T1000 (cell line): ENCODE data around the gene ZNRF2.
"Not testable (repeated sequence)": the region's sequence is repeated elsewhere in the genome, so short reads cannot be mapped to it uniquely, and the experiment has no call there.

Experiments used
- DNase-seq: peaks from one replicate; lab custom pipeline; 2025; ENCODE audit warnings: mixed read lengths; lab: John Stamatoyannopoulos, UW

The ZNRF2 gene

GRCh38 chr7:30263090-30263710 lies 21.2 kb upstream of the ZNRF2 start:
- DNase-seq, result no peak

GRCh38 chr7:30264052-30264451 lies 20.3 kb upstream of the ZNRF2 start:
- DNase-seq, result no peak

GRCh38 chr7:30265189-30265588 lies 19.2 kb upstream of the ZNRF2 start:
- not testable (repeated sequence) for DNase-seq

- no peak for DNase-seq
Observed at GRCh38 chr7:30266686-30267085, 17.7 kb upstream of the ZNRF2 start.

GRCh38 chr7:30268586-30268985 lies 15.8 kb upstream of the ZNRF2 start:
- no peak for DNase-seq

- no peak for DNase-seq
Observed at GRCh38 chr7:30269490-30269889, 14.9 kb upstream of the ZNRF2 start.

GRCh38 chr7:30270921-30271320 lies 13.5 kb upstream of the ZNRF2 start:
- DNase-seq, result no peak

- DNase-seq, result no peak
Observed at GRCh38 chr7:30272126-30272525, 12.3 kb upstream of the ZNRF2 start.

GRCh38 chr7:30273552-30273951 lies 10.8 kb upstream of the ZNRF2 start:
- no peak for DNase-seq

- DNase-seq, result no peak
Observed at GRCh38 chr7:30274641-30275040, 9.8 kb upstream of the ZNRF2 start.

- DNase-seq, result no peak
Observed at GRCh38 chr7:30276203-30276900, 8.0 kb upstream of the ZNRF2 start.

GRCh38 chr7:30278376-30278775 lies 6.0 kb upstream of the ZNRF2 start:
- DNase-seq, result no peak

- DNase-seq, result no peak
Observed at GRCh38 chr7:30278849-30279652, 5.3 kb upstream of the ZNRF2 start.

GRCh38 chr7:30279653-30279904 lies 4.8 kb upstream of the ZNRF2 start:
- DNase-seq, result no peak

- DNase-seq, result no peak
Observed at GRCh38 chr7:30280631-30281030, 3.8 kb upstream of the ZNRF2 start.

- no peak for DNase-seq
Observed at GRCh38 chr7:30281263-30281662, 3.1 kb upstream of the ZNRF2 start.

GRCh38 chr7:30281791-30282190 lies 2.6 kb upstream of the ZNRF2 start:
- DNase-seq, result no peak

GRCh38 chr7:30282735-30283134 lies 1.7 kb upstream of the ZNRF2 start:
- DNase-seq, result no peak

- no peak for DNase-seq
Observed at GRCh38 chr7:30285067-30285535, 704 bp downstream of the ZNRF2 start.

- DNase-seq, result no peak
Observed at GRCh38 chr7:30285536-30286284, 1.3 kb downstream of the ZNRF2 start.

GRCh38 chr7:30286749-30287148 lies 2.4 kb downstream of the ZNRF2 start:
- DNase-seq, result no peak

GRCh38 chr7:30287625-30288024 lies 3.2 kb downstream of the ZNRF2 start:
- DNase-seq, result not testable (repeated sequence)
